ENCODE measurements around the gene SLC6A19.

Gene SLC6A19

DNA sequence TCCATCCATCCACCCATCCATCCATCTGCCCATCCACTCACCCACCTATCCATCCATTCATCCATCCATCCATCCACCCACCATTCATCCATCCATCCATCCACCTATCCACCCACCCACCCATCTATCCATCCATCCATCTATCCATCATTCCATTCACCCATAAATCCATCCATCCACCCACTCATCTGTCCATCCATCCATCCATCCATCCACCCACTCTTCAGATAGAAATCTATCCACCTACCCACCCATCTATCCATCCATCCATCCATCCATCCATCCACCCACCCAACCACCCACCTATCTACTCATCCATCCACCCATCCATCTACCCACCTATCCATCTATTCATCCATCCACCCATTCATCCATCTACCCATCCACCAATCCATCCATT lies 35.0 kb upstream of the SLC6A19 start:
- no peak for DNase-seq (ENCODE audit: low spot score)

DNA sequence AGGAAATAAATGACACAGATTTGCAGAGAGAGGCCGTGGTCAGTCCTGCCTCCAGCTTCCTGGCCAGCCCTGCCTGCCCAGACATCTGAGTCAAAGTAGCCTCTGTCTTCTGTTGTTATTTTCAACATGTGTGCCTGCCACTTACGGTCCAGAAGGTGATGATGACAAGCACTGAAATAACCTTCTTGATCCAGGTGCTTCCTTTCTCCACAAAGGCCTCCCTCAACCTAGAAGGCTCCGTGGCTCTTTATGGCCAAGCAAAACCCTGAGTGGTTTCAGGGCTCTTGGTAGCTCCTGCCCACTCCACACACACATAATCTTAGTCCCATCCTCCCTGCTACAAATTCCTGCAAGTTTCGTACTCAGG lies 34.1 kb upstream of the SLC6A19 start:
- no peak for DNase-seq (ENCODE audit: low spot score)

DNA sequence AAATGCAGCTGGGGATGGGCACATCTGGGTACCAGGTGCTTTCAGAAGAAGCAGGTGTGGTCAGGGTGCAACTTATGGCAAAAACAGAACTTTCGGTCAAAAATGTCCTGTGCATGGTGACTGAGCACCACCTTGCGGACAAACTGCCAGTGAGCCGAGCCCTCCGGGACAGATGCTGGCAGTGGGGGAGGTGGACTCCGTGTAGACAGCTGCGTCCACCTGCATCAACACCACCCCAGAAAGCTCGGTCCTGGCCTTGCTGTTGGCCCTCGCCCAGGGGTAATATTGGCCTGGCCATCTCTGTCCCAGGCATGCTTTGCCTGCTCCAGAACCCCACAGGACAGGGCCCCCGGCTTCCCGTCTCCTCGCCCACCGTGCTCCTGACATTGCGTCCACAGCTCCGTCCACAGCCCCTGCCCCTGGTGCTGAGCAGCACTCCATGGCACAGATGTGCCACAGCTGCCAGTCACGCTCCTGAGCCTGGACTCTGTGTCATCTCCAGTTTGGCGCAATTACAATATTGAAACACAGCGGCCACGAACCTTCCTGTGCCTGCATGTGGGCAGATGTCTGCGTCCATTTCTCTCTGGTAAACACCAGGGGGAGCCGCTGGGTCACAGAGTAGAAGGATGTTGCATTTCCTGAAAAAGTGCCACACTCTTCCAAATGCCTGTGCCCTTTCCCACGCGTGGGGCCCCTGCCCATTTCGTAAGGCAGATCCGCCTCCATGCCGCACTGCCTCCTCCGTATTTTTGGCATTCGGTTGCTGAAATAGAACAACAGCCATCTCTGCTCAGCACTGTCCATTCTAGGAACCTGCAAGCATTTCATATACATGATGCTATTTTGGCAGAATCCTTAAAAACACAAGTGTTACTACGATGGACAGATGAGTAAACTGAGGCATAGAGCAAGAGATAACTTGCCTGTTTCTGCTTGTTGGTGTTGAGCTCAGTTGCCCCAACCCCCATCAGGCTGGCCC lies 33.4 kb upstream of the SLC6A19 start:
- peak; percentile 79 for DNase-seq (ENCODE audit: low spot score)

DNA sequence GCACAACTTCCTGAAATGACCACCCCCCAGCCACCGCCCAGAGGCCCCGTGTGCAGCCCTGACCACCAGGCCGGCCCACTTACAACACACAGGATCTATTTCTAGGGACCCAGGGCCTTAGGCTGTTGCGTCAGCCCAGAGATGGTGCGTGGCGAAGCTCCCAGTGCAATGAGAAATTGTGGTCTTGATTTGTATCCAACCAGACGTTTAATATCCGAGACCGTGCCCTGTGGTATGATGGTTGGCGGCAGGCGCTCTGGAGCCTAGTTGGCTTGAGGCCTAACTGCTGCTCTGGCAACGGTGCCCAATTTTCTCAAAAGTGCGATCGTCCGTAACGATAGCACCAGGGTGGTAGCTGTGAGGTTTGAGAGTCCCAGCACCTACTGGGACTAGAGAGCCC lies 32.6 kb upstream of the SLC6A19 start:
- no peak for DNase-seq (ENCODE audit: low spot score)

DNA sequence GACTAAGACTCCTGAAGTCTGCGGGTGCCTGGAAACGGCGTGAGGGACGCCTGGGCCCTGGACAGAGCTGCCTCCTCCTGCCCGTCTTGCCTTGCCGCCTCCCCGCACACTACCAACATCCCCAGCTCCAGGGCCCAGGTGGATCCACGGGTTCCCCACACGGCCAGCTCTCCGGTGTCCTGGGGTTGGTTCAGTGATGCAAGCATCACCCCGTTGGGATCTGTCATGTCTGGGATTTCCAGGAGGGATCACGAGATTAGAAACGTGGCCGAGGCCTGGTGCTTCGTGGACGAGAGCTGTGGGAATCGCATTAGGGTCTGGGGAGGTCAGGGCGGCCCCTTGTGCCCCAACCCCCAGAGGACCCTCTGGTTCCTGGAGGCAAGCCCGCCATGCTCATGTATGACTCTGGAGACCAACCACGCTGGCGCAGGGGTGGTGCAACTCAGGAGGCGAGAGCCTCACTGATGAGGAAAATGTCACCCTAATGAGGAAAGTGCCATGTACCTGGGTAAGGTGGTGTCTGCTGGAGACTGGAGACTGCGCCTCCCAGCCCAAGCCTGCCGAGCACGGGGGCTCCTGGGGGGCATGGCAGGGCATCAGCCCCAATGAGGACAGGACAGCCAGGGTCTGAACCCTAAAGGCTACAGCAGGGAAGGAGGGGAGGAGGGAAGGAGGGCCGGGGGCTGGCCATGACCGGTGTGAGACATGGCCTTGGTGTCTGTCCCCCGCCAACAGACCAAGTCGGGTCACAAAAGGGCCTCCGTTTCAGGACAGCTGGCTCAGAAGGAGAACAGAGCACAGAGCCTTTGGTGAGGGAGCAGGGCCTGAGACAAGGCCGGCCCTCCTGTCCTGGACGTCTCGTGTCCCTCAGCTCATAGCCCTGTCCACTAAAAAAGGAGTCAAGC lies 31.9 kb upstream of the SLC6A19 start:
- DNase-seq (ENCODE audit: low spot score): no peak

DNA sequence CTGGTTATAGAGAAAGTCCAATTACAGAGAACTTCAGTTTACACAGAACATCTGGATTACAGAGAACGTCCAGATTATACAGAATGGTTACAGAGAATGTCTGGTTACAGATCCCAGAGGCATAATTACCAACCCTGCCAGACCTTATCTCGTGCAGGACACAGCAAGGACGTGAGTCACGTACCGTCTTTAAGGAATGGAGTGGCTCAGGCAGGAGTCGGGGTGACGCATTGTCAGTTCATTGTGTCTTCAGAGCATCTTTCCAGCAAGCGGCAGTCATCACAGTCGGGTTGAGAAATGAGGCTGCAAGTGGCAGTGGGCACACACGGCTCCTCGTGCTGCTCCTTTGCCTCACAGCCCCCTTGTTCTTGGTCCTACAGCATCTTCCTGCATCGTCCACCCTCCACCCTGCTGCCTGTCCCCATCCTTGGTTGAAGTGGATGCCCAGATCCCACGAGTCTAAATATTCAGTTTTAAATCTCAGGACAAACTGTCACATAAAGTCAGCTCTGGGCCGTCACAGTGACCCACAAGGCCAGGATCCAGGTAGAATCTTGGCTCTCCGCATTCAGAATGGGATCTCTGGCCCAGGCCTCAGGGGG lies 30.0 kb upstream of the SLC6A19 start:
- DNase-seq (ENCODE audit: low spot score): no peak

DNA sequence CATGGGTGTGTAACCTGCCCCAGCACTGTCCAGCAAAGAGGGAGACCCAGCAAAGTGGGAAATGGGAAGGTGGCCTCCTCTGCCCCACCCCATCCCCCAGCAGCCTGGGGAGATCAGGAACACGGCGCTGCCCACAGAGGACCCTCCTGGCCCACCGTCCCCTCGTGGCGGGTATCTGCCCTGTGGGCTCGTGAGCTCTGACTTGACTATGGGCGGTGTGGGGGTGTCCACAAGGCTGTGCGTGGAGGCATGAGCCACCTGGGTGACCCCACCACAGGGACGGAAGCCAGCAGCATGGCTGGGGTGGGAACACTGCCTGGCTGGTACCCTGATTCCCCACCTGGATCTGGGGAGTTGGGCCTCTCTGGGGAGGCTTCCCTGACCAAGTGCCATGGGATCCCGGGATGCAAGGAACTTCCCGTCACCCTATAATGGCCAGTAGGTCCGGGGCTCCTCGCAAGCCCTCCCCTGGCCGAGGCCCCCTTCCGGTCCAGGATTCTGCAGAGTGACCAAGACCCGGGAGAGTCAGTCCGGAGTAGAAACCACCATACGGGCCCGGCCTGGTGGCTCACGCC lies 29.3 kb upstream of the SLC6A19 start:
- no peak for DNase-seq (ENCODE audit: low spot score)

DNA sequence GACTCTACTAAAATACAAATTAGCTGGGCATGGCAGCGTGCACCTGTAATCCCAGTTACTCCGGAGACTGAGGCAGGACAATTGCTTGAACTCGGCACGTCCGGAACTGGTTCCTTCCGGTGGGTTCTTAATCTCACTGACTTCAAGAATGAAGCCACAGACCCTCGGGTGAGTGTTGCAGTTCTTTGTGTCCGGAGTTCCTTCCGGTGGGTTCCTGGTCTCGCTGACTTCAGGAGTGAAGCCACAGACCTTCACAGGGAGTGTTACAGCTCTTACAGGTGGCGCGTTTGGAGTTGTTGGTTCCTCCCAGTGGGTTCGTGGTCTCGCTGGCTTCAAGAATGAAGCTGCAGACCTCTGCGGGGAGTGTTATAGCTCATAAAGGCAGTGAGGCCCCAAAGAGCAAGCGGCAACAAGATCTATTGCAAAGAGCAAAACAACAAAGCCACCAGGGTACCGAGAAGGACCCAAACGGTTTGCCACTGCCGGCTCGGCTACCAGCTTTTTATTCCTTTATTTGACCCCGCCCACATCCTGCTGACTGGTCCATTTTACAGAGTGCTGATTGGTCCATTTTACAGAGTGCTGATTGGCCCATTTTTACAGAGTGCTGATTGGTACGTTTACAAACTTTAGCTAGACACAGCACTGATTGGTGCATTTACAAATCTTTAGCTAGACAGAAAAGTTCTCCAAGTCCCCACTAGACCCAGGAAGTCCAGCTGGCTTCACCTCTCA lies 28.6 kb upstream of the SLC6A19 start:
- DNase-seq (ENCODE audit: low spot score): no peak

DNA sequence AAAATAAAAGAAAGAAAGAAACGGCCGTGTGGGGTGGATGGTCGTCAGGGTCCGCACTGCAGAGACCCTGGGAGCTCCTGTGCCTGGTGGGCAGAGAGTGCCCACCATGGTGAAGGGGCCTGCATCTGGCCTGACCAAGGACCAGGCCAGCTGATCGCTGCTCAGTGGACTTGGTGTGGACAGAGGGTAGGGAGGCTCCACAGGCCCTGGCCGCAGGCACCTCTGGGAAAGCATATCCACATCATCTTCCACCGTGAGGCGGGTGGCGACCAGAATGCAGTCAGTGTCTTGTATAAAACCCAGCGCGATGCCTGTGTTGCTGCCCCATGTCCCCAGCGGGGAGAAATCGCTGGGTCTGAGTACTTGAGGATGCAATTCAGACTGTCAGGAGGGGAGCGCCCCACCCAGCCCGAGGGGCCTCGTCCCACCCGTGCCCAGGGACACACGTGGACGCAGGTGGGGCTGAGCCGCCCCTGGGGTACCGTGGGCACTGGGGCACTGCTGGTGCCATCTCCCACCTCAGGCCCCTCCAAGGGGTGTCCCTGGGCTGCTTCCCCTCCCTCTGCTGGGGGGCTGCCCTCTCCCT lies 27.8 kb upstream of the SLC6A19 start:
- DNase-seq (ENCODE audit: low spot score): no peak

DNA sequence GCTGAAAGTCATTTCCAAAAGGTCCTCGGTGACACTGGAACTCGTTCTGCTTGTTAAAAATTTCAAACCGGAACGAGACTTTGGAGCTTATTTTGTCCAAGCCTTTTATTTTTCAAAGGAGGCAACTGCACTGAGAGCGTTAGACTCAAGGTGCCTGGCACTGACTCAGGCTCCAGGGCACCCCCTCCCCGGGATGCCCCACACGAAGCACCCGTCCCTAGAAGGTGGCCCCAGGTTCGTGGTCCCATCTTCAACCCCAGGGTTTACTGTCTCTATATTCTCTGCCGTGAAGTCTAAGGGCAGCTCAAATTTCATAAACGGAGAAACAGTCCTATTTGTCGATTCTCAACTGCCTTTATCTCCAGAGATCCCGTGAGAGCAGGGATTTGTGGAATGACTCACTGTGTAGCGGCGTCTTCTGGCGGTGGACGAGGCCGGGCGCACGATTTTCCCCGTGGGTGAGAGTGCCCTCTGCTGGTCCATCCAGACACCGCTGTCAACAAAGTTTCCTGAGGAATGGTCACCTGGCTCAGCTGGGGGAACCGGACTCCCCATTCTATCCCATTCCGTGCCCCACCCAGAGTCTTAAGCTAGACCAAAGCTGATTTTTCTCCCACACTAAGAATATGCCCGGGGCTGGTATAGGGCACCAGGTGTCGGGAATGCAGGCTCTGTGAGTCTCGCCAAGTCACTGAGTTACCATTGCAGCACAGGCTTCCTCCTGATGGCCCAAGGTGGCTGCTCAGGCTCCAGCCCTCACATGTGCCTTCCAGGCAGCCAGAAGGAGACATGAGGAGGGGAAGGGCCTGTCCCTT lies 27.1 kb upstream of the SLC6A19 start:
- peak; percentile 79 for DNase-seq (ENCODE audit: low spot score)

DNA sequence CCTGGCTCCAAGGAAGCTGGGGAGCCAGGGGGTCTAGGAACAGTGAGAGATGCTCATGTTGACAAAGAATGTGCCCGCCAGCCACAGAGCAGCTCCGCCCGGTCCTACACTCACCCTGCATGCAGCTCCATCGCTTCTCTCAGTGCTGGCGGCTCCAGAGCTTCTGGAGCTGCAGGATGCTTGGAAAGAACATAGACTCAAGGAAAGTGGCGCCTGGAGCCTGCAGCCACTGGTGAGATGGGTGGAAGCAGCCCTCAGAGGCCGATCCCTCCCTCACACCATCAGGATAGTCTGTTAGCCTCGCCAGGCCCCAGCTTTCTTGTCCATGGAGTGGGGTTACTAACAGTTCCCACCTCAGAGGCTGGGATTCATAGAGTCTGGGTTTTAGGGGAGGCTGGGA lies 26.4 kb upstream of the SLC6A19 start:
- no peak for DNase-seq (ENCODE audit: low spot score)

DNA sequence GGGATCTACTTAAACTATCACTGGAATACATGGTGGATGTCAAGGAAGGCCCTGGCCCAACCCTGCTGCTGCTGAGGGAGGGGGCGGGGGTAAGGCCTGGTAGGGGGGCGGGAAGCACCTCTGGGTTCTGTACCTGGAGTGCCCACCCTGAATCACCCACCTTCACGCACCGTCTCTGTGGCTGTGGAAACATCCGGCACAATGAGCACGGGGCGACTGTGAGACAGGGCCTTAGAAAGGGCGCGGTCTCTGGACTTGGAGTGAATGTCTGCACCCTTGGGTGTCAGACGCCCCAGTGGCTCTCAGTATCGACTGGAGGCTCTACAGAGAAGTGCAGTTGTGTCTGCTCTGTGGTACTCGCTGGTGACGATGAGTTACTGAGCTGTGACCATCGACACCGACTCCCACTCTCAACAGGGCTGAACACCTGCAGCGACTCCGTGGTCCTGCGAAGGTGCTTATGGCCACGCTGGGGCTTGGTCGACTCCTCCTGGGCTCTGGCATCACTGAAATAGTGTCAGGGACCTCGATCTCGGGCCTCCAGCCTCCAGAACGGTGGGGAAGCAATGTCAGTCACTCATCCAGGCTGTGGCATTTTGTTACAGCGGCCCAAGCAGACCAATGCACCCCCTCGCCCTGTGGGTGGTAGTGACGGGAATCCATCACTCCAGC lies 25.5 kb upstream of the SLC6A19 start:
- no peak for DNase-seq (ENCODE audit: low spot score)

DNA sequence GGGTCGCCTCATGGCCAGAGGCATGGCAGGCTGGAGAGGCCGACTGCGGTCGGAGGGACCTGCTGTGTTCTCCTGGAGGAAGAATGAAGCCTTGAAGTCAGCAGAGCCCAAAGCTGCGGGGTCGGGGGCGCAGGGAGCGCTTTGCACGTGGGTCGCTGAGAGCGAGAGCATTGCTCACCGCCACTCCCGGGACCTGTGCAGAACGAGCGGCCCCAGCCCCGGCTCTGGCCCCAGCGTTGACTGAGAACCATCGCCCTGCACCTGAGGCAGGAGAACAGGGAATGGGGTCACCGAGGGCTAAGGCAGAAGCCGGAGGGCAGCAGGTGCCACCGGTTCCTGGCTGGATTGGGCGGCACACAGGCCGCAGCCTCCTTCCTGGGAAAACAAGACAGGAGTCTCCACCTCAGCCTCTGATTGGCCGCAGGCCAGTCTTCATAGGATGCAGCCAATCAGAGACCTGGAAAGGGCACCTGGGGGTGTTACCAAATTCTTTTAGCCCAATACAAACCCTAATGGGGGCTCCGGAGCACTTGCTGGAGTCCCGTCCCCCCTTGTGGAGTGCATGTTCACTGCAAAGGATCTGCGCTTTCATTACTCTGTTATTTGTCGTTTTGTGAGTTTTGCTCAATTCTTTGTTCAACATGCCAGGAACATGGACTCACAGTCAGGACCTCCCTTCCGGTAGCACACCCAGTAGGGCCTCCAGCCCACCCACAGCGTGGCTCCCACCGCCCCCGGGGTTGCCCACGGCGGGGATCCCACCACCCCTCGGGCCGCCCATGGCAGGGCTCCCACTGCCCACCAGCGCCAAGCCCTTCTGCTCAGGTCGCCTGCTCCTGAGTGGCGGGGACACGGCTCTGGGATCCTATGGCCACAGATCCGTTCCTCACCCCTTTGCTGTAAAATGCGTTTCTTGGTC lies 24.7 kb upstream of the SLC6A19 start:
- no peak for DNase-seq (ENCODE audit: low spot score)

DNA sequence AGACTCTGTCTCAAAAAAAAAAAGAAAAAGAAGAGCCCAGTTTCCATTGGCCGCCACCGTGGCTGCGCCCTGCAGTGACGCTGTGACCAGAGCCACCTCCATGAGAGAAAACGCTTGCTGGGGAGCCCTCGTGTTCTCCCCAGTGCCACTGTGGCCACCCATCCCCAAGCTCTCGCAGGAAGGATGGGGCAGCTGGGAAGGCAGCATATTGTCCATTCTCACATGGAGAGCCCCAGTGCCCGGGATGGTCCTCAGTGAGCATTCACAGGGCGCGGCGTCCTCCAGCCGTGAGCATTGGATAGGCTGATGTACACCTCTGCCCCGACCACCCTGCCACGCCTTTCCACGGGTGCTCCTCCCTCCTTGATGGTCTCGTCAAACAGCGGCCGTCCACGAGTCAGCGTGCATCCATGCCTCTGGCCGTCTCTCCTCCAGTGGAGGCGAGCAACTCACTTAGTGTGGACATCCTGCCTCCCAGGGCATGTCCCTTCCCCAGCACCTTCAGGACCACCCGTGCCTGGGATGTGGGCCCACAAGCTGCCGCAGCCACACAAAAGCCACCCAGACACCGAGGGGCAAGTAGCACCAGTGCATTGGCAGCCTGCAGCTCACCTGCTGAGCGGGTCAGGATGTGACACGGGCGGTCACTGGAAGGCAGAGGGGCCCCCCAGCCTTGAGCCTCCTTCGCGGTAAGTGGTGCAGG lies 23.4 kb upstream of the SLC6A19 start:
- no peak for DNase-seq (ENCODE audit: low spot score)

DNA sequence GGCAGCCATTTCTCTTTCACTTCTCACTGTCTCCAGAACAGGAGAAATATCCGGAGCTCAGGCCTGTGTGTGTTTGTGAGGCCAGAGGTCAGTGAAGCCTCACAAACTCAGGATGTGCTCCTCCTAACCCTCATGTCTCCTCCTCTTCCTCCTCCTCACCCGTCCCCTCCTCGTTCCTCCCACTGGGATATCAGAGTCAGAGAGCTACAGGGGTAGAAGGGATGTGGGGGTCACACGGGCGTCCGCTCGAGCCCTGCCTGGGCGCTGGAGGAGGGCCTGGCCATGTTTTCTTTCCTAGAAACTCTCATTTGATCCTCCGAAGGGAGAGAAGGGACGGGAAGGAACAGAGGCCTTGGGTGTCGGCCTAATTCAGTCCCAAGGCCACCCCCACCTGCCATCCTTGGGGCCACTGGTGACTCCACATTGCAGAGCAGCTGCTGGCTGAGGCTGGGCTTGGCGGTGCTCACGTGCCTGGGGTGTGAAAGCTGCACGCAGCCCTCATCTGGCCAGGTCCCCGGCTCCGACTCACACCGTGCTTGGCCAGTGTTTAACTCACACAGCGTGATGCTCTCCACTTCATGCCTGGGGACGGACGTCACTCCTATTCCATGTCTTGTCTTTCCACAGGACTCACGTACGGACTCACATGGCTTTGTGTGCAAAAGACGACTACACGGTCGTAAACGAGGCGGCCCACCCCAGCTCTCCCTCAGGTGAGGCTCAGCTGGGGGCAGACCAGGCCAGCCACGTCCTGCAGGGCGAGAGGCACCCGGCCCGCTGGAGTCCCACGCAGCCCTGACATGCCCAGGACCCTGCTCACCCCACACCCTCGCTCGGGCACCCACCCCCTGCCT lies 22.6 kb upstream of the SLC6A19 start:
- DNase-seq (ENCODE audit: low spot score): no peak

DNA sequence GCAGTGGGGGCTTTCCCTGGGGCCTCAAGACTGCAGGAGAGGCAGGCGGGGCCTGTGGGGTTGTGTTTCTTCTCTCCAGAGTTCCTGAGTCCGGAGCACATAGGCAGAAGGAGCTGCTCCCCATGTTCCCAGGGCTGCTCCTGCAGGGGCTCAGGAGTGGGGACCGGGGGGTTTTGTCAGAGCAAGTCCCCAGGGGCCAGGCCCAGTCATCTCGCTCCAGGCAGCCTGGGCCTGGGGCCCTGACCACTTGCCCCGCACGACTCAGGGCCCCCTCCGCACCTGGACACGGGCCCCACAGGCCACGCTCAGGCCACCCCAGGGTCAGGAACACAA lies 22.0 kb upstream of the SLC6A19 start:
- no peak for DNase-seq (ENCODE audit: low spot score)

DNA sequence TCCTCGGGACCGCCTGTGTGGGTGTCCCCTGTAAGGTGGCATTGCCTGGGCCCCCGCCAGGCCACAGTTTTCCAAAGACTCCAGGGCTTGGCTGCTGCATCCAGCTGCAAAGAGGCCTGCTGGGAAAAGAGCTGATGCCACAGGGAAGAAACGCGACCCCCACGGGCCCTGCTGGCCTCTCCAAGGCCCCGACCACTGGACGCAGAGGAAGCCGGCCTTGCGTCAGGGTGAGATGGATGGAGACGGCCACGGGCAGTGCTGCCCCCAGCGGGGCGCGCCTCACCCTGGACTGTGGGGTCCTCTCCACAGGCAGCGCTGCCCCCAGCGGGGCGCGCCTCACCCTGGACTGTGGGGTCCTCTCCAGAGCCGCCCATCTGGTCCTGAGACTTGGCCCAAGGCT lies 21.3 kb upstream of the SLC6A19 start:
- no peak for DNase-seq (ENCODE audit: low spot score)
